ENCODE results near the gene MBD3L1.

MBD3L1 gene

DNA sequence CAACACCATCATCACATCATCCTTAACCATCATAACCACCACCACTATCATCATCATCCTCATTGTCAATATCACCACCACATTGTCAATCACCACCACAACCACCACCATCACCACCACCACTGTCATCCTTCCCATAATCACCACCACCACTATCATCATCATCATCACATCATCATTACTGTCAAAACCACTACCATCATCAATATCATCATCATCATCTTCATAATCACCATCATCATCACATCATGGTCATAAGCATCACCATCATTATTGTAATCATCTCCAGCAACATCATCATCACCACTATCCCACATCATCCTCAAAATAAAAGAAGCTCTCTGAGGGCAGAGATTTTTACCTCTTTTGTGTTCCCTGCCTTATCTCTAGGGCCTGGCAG is 52.2 kb downstream of the MBD3L1 start:
- DNase-seq = no peak

DNA sequence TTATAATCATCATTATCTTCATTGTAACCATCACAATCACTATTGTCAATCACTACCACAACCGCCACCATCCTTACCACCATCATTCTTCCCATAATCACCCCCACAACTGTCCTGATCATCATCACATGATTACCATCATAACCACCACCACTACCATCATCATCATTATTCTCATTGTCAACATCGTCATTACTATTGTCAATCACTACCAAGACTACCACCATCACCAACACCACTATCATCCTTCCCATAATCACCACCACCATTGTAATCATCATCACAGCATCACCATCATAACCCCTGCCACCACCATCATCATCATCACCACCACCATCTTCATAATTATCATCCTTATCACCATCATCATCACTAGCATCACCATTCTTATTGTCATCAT is 55.2 kb downstream of the MBD3L1 start:
- no peak for DNase-seq

DNA sequence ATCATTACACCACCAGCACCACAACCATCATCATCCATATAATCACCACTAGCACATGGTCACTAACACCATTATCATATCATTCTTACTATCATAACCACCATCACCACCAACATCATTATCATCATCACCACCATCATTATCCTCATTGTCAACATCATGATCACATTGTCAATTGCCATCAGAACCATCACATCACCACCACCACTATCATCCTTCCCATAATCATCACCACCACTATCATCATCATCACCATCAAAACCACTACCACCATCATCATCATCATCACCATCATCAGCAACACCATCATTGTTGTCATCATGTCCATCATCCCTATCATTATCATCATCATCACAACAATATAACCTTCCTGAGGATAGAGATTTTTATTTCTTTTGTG is 58.1 kb downstream of the MBD3L1 start:
- no peak for DNase-seq

Measured in islet precursor cell (in vitro differentiated cells).